H1 (cell line): ENCODE results near the gene GRID1. TPM values are rescaled to one million over a fixed set of nuclear protein-coding genes. Genes with fewer than 3 reads are reported as not detected.

Experiments
- CTCF ChIA-PET: fragments of 300-600 bp; sonication (Branson Sonifier 250); formaldehyde crosslinking; loops from one replicate; lab custom pipeline; 2021; ENCODE audit not compliant: partially characterized antibody; lab: Charles Lee
- POLR2A ChIA-PET: fragments of 300-600 bp; sonication (Branson Sonifier 250); formaldehyde crosslinking; loops from one replicate; lab custom pipeline; 2021; ENCODE audit warnings: inconsistent platforms; ENCODE audit not compliant: partially characterized antibody; lab: Charles Lee
- DNase-seq, 2 experiments: peaks; one replicate each; pipeline versions ENCODE4 v3.0.0 to v3.0.0-alpha.2; 2010 to 2022; ENCODE audit warnings: low spot score in 2 of 2, low read depth in 1 of 2, mixed read lengths in 1 of 2
- FAIRE-seq: peaks from 2 replicates; lab custom pipeline; 2011; peaks lifted over from hg19 to GRCh38; lab: Jason Lieb, UNC
- H2AFZ ChIP-seq: 2 replicates; pipeline ENCODE4 v1.8.1; 2012; ENCODE audit warnings: low read length, inconsistent platforms
- H2AK5ac ChIP-seq: 2 replicates; pipeline ENCODE4 v1.6.1; 2013; ENCODE audit warnings: low read depth, low read length
- H2BK120ac ChIP-seq: replicated peaks from 2 replicates; pipeline ENCODE3; 2013; ENCODE audit warnings: low read depth, low read length, inconsistent platforms
- H2BK12ac ChIP-seq: 2 replicates; pipeline ENCODE4 v1.6.1; 2013; ENCODE audit warnings: low read depth, low read length
- H2BK15ac ChIP-seq: 2 replicates; pipeline ENCODE4 v1.6.1; 2013; ENCODE audit warnings: low read length
- H2BK20ac ChIP-seq: 2 replicates; pipeline ENCODE4 v1.6.1; 2013; ENCODE audit warnings: low read length
- H2BK5ac ChIP-seq: 2 replicates; pipeline ENCODE4 v1.6.1; 2013; ENCODE audit warnings: low read depth, low read length
- H3K14ac ChIP-seq: 2 replicates; pipeline ENCODE4 v1.6.1; 2013; ENCODE audit warnings: inconsistent platforms; ENCODE audit not compliant: insufficient read length
- H3K18ac ChIP-seq: 2 replicates; pipeline ENCODE4 v1.6.1; 2013; ENCODE audit warnings: low read length; ENCODE audit errors: extremely low read depth
- H3K23ac ChIP-seq: 2 replicates; pipeline ENCODE4 v1.6.1; 2013; ENCODE audit warnings: inconsistent platforms; ENCODE audit not compliant: insufficient read length
- H3K23me2 ChIP-seq: 2 replicates; pipeline ENCODE4 v1.6.1; 2013; ENCODE audit warnings: low read depth, low read length
- H3K27ac ChIP-seq: 2 replicates; pipeline ENCODE4 v1.6.1; 2011; ENCODE audit warnings: low read depth, low read length, inconsistent platforms
- H3K27me3 ChIP-seq, 4 experiments: replicated peaks in 1 of 4; 1 replicate in 1 of 4; 2 replicates in 3 of 4; pipeline versions ENCODE4 v1.6.1 to v1.8.1; 2011 to 2013; ENCODE audit warnings: low read length in 3 of 4, mild to moderate bottlenecking in 3 of 4, inconsistent platforms in 2 of 4, mixed read lengths in 2 of 4, moderate library complexity in 1 of 4; ENCODE audit not compliant: control insufficient read depth in 3 of 4, insufficient read depth in 3 of 4; ENCODE audit errors: extremely low read depth in 1 of 4
- H3K36me3 ChIP-seq, 4 experiments: 2 replicates each; pipeline versions ENCODE4 v1.6.1 to v1.8.1; 2011 to 2013; ENCODE audit warnings: mild to moderate bottlenecking in 4 of 4, low read length in 3 of 4, moderate library complexity in 2 of 4, control low read depth in 1 of 4, inconsistent platforms in 1 of 4; ENCODE audit not compliant: insufficient read depth in 4 of 4, control insufficient read depth in 2 of 4
- H3K4ac ChIP-seq: replicated peaks from 2 replicates; pipeline ENCODE3; 2013; ENCODE audit warnings: low read length, low read depth, mixed read lengths, inconsistent platforms; ENCODE audit not compliant: insufficient read length
- H3K4me1 ChIP-seq, 4 experiments: replicated peaks in 1 of 4; 1 replicate in 1 of 4; 2 replicates in 3 of 4; pipeline versions ENCODE4 v1.6.1 to v1.8.1; 2011 to 2013; ENCODE audit warnings: low read length in 3 of 4, inconsistent platforms in 2 of 4, mixed read lengths in 1 of 4; ENCODE audit not compliant: insufficient read depth in 4 of 4, control insufficient read depth in 3 of 4
- H3K4me2 ChIP-seq, 2 experiments: 2 replicates each; pipeline versions ENCODE4 v1.6.1 to v1.8.1; 2011 to 2013; ENCODE audit warnings: low read depth in 2 of 2, low read length in 2 of 2, control low read depth in 1 of 2, inconsistent platforms in 1 of 2, mild to moderate bottlenecking in 1 of 2; ENCODE audit not compliant: insufficient read depth in 1 of 2
- H3K4me3 ChIP-seq, 4 experiments: fragments of 200-600, 300-600 bp in 1 of 4; sonication (generic), shearing (Covaris generic), sonication (Bioruptor Twin) in 1 of 4; 2 replicates each; pipeline versions ENCODE4 v1.5.1 to v1.8.1; 2011 to 2016; ENCODE audit warnings: low read length in 4 of 4, low read depth in 3 of 4, control low read depth in 2 of 4, inconsistent platforms in 2 of 4, mild to moderate bottlenecking in 2 of 4, mixed read lengths in 1 of 4, moderate library complexity in 1 of 4; ENCODE audit not compliant: insufficient read depth in 2 of 4; ENCODE audit errors: extremely low read depth in 1 of 4
- H3K56ac ChIP-seq: replicated peaks from 2 replicates; pipeline ENCODE3; 2013; ENCODE audit warnings: low read depth, mild to moderate bottlenecking, mixed read lengths, low read length, inconsistent platforms; ENCODE audit not compliant: insufficient read length
- H3K79me1 ChIP-seq: 2 replicates; pipeline ENCODE4 v1.6.1; 2013; ENCODE audit warnings: low read depth, low read length, control low read depth
- H3K79me2 ChIP-seq, 2 experiments: 2 replicates each; pipeline versions ENCODE4 v1.6.1 to v1.8.1; 2012 to 2013; ENCODE audit warnings: low read length in 2 of 2, mild to moderate bottlenecking in 2 of 2, inconsistent platforms in 1 of 2; ENCODE audit not compliant: insufficient read depth in 2 of 2, control insufficient read depth in 1 of 2
- H3K9ac ChIP-seq, 4 experiments: replicated peaks in 1 of 4; 1 replicate in 1 of 4; 2 replicates in 3 of 4; pipeline versions ENCODE4 v1.6.1 to v1.8.1; 2011 to 2013; ENCODE audit warnings: low read depth in 3 of 4, low read length in 3 of 4, control low read depth in 2 of 4, mild to moderate bottlenecking in 2 of 4, moderate library complexity in 2 of 4, inconsistent platforms in 1 of 4; ENCODE audit errors: extremely low read depth in 1 of 4
- H3K9me3 ChIP-seq, 2 experiments: 2 replicates each; pipeline versions ENCODE4 v1.6.1 to v1.8.1; 2012 to 2013; ENCODE audit warnings: mild to moderate bottlenecking in 2 of 2, moderate library complexity in 2 of 2, control low read depth in 1 of 2, inconsistent platforms in 1 of 2, low read depth in 1 of 2, low read length in 1 of 2, mixed read lengths in 1 of 2; ENCODE audit not compliant: insufficient read depth in 2 of 2
- H4K20me1 ChIP-seq, 2 experiments: replicated peaks in 1 of 2; 2 replicates each; pipeline versions ENCODE3 to v1.8.1; 2011 to 2013; ENCODE audit warnings: inconsistent platforms in 2 of 2, low read length in 2 of 2, mild to moderate bottlenecking in 1 of 2; ENCODE audit not compliant: insufficient read depth in 2 of 2, control insufficient read depth in 1 of 2
- H4K5ac ChIP-seq: 2 replicates; pipeline ENCODE4 v1.6.1; 2013; ENCODE audit warnings: low read length, low read depth, mixed read lengths, inconsistent platforms; ENCODE audit not compliant: insufficient read length
- H4K8ac ChIP-seq: 2 replicates; pipeline ENCODE4 v1.8.0; 2013; ENCODE audit warnings: mild to moderate bottlenecking, moderate library complexity, low read length, inconsistent platforms; ENCODE audit not compliant: insufficient read depth; ENCODE audit errors: extremely low read depth
- H4K91ac ChIP-seq: replicated peaks from 2 replicates; pipeline ENCODE3; 2013; ENCODE audit warnings: low read length, mixed read lengths, inconsistent platforms; ENCODE audit not compliant: insufficient read length
- CEBPB ChIP-seq: IDR thresholded peaks from 2 replicates; pipeline ENCODE4 v1.6.1; 2012; ENCODE audit warnings: low read depth, low read length
- CTCF ChIP-seq, 3 experiments: IDR thresholded peaks; 1 replicate in 2 of 3; 2 replicates in 1 of 3; pipeline versions ENCODE4 v1.5.1 to v1.6.1; 2011; ENCODE audit warnings: low read length in 3 of 3, mild to moderate bottlenecking in 3 of 3, inconsistent platforms in 2 of 3, low read depth in 1 of 3, moderate library complexity in 1 of 3; ENCODE audit not compliant: insufficient read depth in 1 of 3; ENCODE audit errors: control extremely low read depth in 1 of 3
- JUND ChIP-seq: IDR thresholded peaks from 2 replicates; pipeline ENCODE4 v1.6.1; 2011; ENCODE audit warnings: mild to moderate bottlenecking, improper control_type of control experiment, low read length
- WGBS, 2 experiments: shearing (Covaris generic) in 1 of 2; methylation state at CpG; one replicate each; pipeline versions ENCODE4 v1.1.6 to v1.1.7; 2013 to 2015; ENCODE audit warnings: low lambda C conversion rate in 2 of 2, mixed read lengths in 2 of 2, inconsistent platforms in 1 of 2, low coverage in 1 of 2, missing lambda C conversion rate in 1 of 2; ENCODE audit not compliant: insufficient replicate concordance in 2 of 2, insufficient coverage in 1 of 2, insufficient read length in 1 of 2; ENCODE audit errors: extremely low coverage in 1 of 2, missing lambda C conversion rate in 1 of 2; 5-methylcytosine and 5-hydroxymethylcytosine counted together
- polyA plus RNA-seq, 7 experiments: library from polyadenylated mRNA; depleted of rRNA in 3 of 7; stranded (reverse) in 5 of 7; unstranded in 2 of 7; fragments of >200 nt in 5 of 7; fragments of 200-250 nt in 2 of 7; gene quantifications; 1 replicate in 5 of 7; 2 replicates in 1 of 7; 4 replicates in 1 of 7; pipeline versions ENCODE4 v1.2.1 to v1.2.3, GENCODE V29; 2011 to 2013; ENCODE audit warnings: missing spikeins in 2 of 7, mixed read lengths in 2 of 7
- total RNA-seq: library from RNA; stranded (reverse); fragmentation: NEBNext Ultra II Directional; extraction: Animal tissue kit (Norgen Biotek cat#: 25700); gene quantifications from 2 replicates; pipeline ENCODE4 v1.2.1, GENCODE V29; 2021
- TF ChIP-seq, protein P1 (sequence below): IDR thresholded peaks from 2 replicates; pipeline ENCODE4 v1.6.1; 2012; ENCODE audit warnings: inconsistent platforms

Gene GRID1
- total and polyA plus RNA-seq, 2 of the 8 experiments (the other 6 are each of a cell fraction or from before 2014, with no cell fraction given), result 0.22 to 0.30 TPM

GRCh38 chr10:85922356-85923129, 444.1 kb downstream of the GRID1 start:
- POLR2A ChIA-PET, result no interaction called here
- Histone ChIP-seq H3K23ac (no peak overlapping the region), H2AK5ac (no peak overlapping the region), H3K4me3 (no peak overlapping the region), H3K14ac (no peak overlapping the region), H3K9ac (no peak overlapping the region), H3K79me2 (no peaks in the 10 kb centered on the region), H3K4me1 (peaks cover 0 to 6% (median 3%) of the 10 kb centered on the region in 4 experiments; a peak in 3 of 7 replicates), H4K5ac (no peak overlapping the region), H3K18ac (no peak overlapping the region), H3K27me3 (no peaks in the 10 kb centered on the region), H3K56ac (no peak overlapping the region), H2BK120ac (no peak overlapping the region), H4K8ac (no peak overlapping the region), H3K4ac (no peak overlapping the region), H3K27ac (no peak overlapping the region), H2BK15ac (no peak overlapping the region), H2BK5ac (no peak overlapping the region), H2AFZ (no peak overlapping the region), H3K36me3 (no peaks in the 10 kb centered on the region; a peak in 1 of 8 replicates), H3K79me1 (no peaks in the 10 kb centered on the region), H2BK12ac (no peak overlapping the region), H2BK20ac (no peak overlapping the region), H3K9me3 (no peaks in the 10 kb centered on the region), H4K20me1 (no peaks in the 10 kb centered on the region), H3K23me2 (no peaks in the 10 kb centered on the region), H4K91ac (no peak overlapping the region), H3K4me2 (no peak overlapping the region)
- CTCF ChIA-PET, result interaction anchor here (1.0 to 1.9 kb wide), 3 partner anchors 12 to 181 kb away, joined by 3 to 4 read pairs (median 4); no protein-coding TSS in a partner anchor
- 93% methylated on average over 9 of the region's 9 CpGs; no CpG with 5 or more reads in 1 of the 2 experiments for WGBS, 2 experiments
- no peak for FAIRE-seq
- no peak for DNase-seq
- TF ChIP-seq, protein P1, sequence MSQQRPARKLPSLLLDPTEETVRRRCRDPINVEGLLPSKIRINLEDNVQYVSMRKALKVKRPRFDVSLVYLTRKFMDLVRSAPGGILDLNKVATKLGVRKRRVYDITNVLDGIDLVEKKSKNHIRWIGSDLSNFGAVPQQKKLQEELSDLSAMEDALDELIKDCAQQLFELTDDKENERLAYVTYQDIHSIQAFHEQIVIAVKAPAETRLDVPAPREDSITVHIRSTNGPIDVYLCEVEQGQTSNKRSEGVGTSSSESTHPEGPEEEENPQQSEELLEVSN, result no peak
- no peak for TF ChIP-seq JUND
- no peak for TF ChIP-seq CTCF (IDR thresholded peaks at IDR 0.05; ENCODE audit: control extremely low read depth in 1 of 3, insufficient read depth in 1 of 3, low read depth in 1 of 3, low read length in 3 of 3)
- no peak for TF ChIP-seq CEBPB
